Measurements from ENCODE around the gene A4GALT. TPM values are rescaled to one million over a fixed set of nuclear protein-coding genes. Genes with fewer than 3 reads are reported as not detected.
"Not testable (repeated sequence)": the region's sequence is repeated elsewhere in the genome, so short reads cannot be mapped to it uniquely, and the experiment has no call there.

The A4GALT gene
- total and polyA plus RNA-seq, 2 donors (not counting 1 experiment from before 2014, with no cell fraction given), result 6.8 to 16.2 TPM

DNA sequence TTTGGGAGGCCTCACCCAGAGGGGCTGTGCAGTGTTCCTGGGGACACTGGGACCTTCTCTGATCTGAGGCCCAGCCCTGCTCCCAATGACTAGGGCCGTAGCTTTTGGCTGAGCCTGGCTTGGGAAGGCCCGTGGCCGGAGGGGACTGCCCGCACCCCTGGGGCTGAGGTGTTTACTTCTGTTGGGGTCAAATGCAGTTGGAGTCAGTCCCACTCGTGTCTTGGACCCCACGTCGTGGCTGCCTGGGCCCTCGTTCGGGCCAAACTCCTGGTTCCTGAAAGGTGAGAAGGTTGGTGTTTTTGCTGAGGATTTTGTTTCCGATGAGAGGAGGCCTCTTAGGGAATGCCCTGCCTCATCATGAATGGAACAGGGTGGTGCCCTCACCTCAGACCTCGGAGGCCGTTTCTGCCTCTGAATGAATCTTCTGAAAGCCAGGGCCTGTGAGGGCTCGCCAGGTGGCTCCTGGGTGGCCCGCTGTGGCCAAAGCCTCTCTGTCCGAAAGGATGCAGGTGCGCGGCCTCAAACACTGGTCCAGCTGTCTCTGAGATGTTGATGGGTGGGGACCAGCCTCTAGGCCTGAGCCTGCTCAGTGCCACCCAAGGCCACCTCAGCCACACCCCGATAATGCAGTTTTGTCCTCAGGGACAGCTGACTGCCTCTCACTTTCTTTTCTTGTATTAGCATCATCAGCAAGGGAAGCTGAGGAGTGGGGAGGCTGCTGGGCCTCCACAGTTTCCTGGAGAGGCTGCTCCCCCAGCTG is 40.3 kb upstream of the A4GALT start:
- Histone ChIP-seq H3K79me2 (ENCODE audit: control insufficient read depth, insufficient read depth, low read length) (no peaks in the 10 kb centered on the region), H3K4me1 (ENCODE audit: control insufficient read depth, extremely low read depth, insufficient read depth, low read length) (no peaks in the 10 kb centered on the region), H4K20me1 (ENCODE audit: control insufficient read depth, extremely low read depth, insufficient read depth, low read length) (no peaks in the 10 kb centered on the region), H3K9me3 (ENCODE audit: control insufficient read depth, insufficient read depth, low read depth, low read length) (no peaks in the 10 kb centered on the region), H3K27ac (ENCODE audit: insufficient read depth, low read length) (no peak overlapping the region), H3K36me3 (ENCODE audit: control insufficient read depth, insufficient read depth, low read length) (no peaks in the 10 kb centered on the region), H3K9ac (ENCODE audit: insufficient read depth, low read length) (no peak overlapping the region), H2AFZ (ENCODE audit: low read length) (no peak overlapping the region), H3K4me3 (replicated peaks in 1 of 4; ENCODE audit: control extremely low read depth in 1 of 4, insufficient read depth in 1 of 4, low read depth in 3 of 4, low read length in 4 of 4) (no peak overlapping the region), H3K4me2 (ENCODE audit: extremely low read depth, insufficient read depth, low read length) (no peak overlapping the region), H3K27me3 (ENCODE audit: control insufficient read depth, insufficient read depth, low read length) (no peaks in the 10 kb centered on the region)
- DNase-seq (ENCODE audit: low read depth in 2 of 2), result no peak
- TF ChIP-seq EZH2 (IDR thresholded peaks at IDR 0.05; ENCODE audit: low read length, missing control alignments), result no peak

DNA sequence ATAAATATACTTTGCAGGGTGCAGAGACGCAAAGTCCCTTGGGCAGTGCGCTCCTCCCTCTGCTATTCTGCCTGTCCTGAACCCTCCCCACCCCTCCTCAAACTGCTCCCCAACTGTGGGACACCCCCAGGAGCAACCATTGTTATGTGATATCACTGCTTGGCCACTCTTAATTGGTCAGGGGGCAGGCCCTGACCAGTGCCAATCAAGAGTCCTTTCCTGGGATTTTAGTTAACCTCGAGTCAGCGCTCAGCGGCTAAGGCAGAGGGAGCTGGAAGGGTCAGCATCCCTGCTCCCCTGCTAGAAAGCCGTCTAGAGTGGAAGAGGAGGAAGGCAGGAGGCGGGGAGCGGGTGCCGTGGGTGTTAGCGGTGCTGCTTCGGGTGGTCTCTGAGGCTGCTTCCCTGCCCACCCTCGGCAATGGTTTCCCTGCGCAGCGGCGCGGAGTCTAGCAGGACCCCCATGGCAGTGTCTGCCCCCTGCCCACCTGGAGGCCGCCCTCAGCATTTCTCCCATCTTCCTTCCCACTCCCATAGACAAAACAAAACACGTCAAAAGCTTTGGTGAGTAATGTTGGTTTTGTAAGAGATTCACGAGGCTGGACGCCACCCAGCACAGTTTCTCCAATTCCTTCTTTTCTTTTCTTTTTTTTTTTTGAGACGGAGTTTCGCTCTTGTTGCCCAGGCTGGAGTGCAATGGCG is 38.4 kb upstream of the A4GALT start:
- H3K27ac ChIP-seq (ENCODE audit: insufficient read depth, low read length), result no peak overlapping the region
- H3K4me3 ChIP-seq (replicated peaks in 1 of 4; ENCODE audit: control extremely low read depth in 1 of 4, insufficient read depth in 1 of 4, low read depth in 3 of 4, low read length in 4 of 4), result no peak overlapping the region
- H3K4me1 ChIP-seq (ENCODE audit: control insufficient read depth, extremely low read depth, insufficient read depth, low read length), result peaks cover 2% of the 10 kb centered on the region
- peak; percentile 78 to 84 for DNase-seq (ENCODE audit: low read depth in 2 of 2)
- H4K20me1 ChIP-seq (ENCODE audit: control insufficient read depth, extremely low read depth, insufficient read depth, low read length), result no peaks in the 10 kb centered on the region
- no peaks in the 10 kb centered on the region for H3K79me2 ChIP-seq (ENCODE audit: control insufficient read depth, insufficient read depth, low read length)
- TF ChIP-seq, protein P1, sequence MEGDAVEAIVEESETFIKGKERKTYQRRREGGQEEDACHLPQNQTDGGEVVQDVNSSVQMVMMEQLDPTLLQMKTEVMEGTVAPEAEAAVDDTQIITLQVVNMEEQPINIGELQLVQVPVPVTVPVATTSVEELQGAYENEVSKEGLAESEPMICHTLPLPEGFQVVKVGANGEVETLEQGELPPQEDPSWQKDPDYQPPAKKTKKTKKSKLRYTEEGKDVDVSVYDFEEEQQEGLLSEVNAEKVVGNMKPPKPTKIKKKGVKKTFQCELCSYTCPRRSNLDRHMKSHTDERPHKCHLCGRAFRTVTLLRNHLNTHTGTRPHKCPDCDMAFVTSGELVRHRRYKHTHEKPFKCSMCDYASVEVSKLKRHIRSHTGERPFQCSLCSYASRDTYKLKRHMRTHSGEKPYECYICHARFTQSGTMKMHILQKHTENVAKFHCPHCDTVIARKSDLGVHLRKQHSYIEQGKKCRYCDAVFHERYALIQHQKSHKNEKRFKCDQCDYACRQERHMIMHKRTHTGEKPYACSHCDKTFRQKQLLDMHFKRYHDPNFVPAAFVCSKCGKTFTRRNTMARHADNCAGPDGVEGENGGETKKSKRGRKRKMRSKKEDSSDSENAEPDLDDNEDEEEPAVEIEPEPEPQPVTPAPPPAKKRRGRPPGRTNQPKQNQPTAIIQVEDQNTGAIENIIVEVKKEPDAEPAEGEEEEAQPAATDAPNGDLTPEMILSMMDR (conservative IDR thresholded peaks at IDR 0.05 in 1 of 2, IDR thresholded peaks at IDR 0.05 in 1 of 2; ENCODE audit: low read depth in 1 of 2, low read length in 2 of 2), result no peak
- TF ChIP-seq EZH2 (IDR thresholded peaks at IDR 0.05; ENCODE audit: low read length, missing control alignments), result no peak
- H3K9me3 ChIP-seq (ENCODE audit: control insufficient read depth, insufficient read depth, low read depth, low read length), result no peaks in the 10 kb centered on the region
- H2AFZ ChIP-seq (ENCODE audit: low read length), result no peak overlapping the region
- no peaks in the 10 kb centered on the region for H3K27me3 ChIP-seq (ENCODE audit: control insufficient read depth, insufficient read depth, low read length)
- H3K36me3 ChIP-seq (ENCODE audit: control insufficient read depth, insufficient read depth, low read length), result no peaks in the 10 kb centered on the region
- H3K4me2 ChIP-seq (ENCODE audit: extremely low read depth, insufficient read depth, low read length), result no peak overlapping the region
- no peak overlapping the region for H3K9ac ChIP-seq (ENCODE audit: insufficient read depth, low read length)

DNA sequence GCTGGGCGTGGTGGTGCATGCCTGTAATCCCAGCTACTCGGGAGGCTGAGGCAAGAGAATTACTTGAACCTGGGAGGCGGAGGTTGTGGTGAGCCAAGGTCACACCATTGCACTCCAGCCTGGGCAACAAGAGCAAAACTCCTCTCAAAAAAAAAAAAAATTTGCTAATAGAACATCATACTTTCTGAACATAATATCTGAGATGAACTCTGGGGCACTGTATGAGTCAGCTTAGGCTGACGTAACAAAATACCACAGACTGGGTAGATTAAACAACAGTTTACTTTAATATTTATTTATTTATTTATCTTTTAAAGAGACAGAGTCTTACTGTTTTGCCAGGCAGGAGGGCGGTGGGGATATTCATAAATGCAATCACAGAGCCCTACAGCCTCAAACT is 34.9 kb upstream of the A4GALT start:
- H2AFZ ChIP-seq (ENCODE audit: low read length); H3K4me3 ChIP-seq (replicated peaks in 1 of 4; ENCODE audit: control extremely low read depth in 1 of 4, insufficient read depth in 1 of 4, low read depth in 3 of 4, low read length in 4 of 4); H3K27me3 ChIP-seq (ENCODE audit: control insufficient read depth, insufficient read depth, low read length); H3K9me3 ChIP-seq (ENCODE audit: control insufficient read depth, insufficient read depth, low read depth, low read length); H3K27ac ChIP-seq (ENCODE audit: insufficient read depth, low read length); H3K79me2 ChIP-seq (ENCODE audit: control insufficient read depth, insufficient read depth, low read length); H4K20me1 ChIP-seq (ENCODE audit: control insufficient read depth, extremely low read depth, insufficient read depth, low read length); H3K9ac ChIP-seq (ENCODE audit: insufficient read depth, low read length); H3K36me3 ChIP-seq (ENCODE audit: control insufficient read depth, insufficient read depth, low read length); H3K4me2 ChIP-seq (ENCODE audit: extremely low read depth, insufficient read depth, low read length): not testable (repeated sequence)
- DNase-seq (ENCODE audit: low read depth in 2 of 2), result peak; percentile 89 to 95
- H3K4me1 ChIP-seq (ENCODE audit: control insufficient read depth, extremely low read depth, insufficient read depth, low read length), result peaks cover 12% of the 10 kb centered on the region

DNA sequence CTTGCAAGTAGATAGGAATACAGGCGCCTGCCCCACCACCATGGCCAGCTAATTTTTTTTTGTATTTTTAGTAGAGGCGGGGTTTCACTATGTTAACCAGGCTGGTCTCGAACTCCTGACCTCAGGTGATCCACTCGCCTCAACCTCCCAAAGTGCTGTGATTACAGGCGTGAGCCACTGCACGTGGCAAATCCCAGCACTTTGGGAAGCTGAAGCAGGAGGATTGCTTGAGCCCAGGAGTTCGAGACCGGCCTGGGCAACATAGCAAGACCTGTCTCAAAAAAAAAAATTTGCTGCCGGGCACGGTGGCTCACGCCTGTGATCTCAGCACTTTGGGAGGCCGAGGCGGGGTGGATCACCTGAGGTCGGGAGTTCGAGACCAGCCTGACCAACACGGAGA is 34.5 kb upstream of the A4GALT start:
- not testable (repeated sequence) for H3K9me3 ChIP-seq (ENCODE audit: control insufficient read depth, insufficient read depth, low read depth, low read length); H3K4me3 ChIP-seq (replicated peaks in 1 of 4; ENCODE audit: control extremely low read depth in 1 of 4, insufficient read depth in 1 of 4, low read depth in 3 of 4, low read length in 4 of 4); H2AFZ ChIP-seq (ENCODE audit: low read length); H3K9ac ChIP-seq (ENCODE audit: insufficient read depth, low read length); H4K20me1 ChIP-seq (ENCODE audit: control insufficient read depth, extremely low read depth, insufficient read depth, low read length); H3K36me3 ChIP-seq (ENCODE audit: control insufficient read depth, insufficient read depth, low read length); H3K79me2 ChIP-seq (ENCODE audit: control insufficient read depth, insufficient read depth, low read length); DNase-seq (ENCODE audit: low read depth in 2 of 2); H3K27ac ChIP-seq (ENCODE audit: insufficient read depth, low read length); H3K27me3 ChIP-seq (ENCODE audit: control insufficient read depth, insufficient read depth, low read length); H3K4me2 ChIP-seq (ENCODE audit: extremely low read depth, insufficient read depth, low read length)
- H3K4me1 ChIP-seq (ENCODE audit: control insufficient read depth, extremely low read depth, insufficient read depth, low read length), result peaks cover 12% of the 10 kb centered on the region

Measured in fibroblast of lung (primary cell).